HepG2 (cell line): ENCODE measurements around the gene ARHGAP19. TPM values are rescaled to one million over a fixed set of nuclear protein-coding genes. Genes with fewer than 3 reads are reported as not detected.

Experiments
- ATAC-seq: fragments of 200-7000 bp; cut with Tn5 transposase; 3 replicates; pipeline ENCODE4 v1.9.1; 2020; ENCODE audit warnings: mild to moderate bottlenecking, moderate library complexity
- BruUV-seq: library from RNA; stranded (reverse); fragments of 400-500 nt; replicated peaks from 2 replicates; lab custom pipeline; 2021; lab: Mats Ljungman, UMichigan
- CTCF ChIA-PET: fragments of 300-600 bp; formaldehyde crosslinking; extraction: SDS; loops from one replicate; lab custom pipeline; 2021; ENCODE audit warnings: low total read pairs, inconsistent platforms, low intra/inter-chr PET ratio; lab: Yijun Ruan, JAX
- POLR2A ChIA-PET: fragments of 350-600 bp; sonication (Branson Sonifier 250); formaldehyde crosslinking; loops from one replicate; lab custom pipeline; 2020; ENCODE audit warnings: antibody characterized with exemption, inconsistent platforms; lab: Yijun Ruan, JAX
- DNase-seq: peaks from one replicate; pipeline ENCODE4 v3.0.0-alpha.2; 2015; ENCODE audit warnings: low spot score
- FAIRE-seq: peaks from 3 replicates; lab custom pipeline; 2011; peaks lifted over from hg19 to GRCh38; lab: Jason Lieb, UNC
- H2AFZ ChIP-seq: one replicate; pipeline ENCODE4 v1.6.1; 2011; ENCODE audit warnings: low read length, inconsistent platforms
- H3K27ac ChIP-seq: fragments of 300-600 bp; 3 replicates; pipeline ENCODE4 v1.8.0; 2011; ENCODE audit warnings: mixed run types, mild to moderate bottlenecking, mixed read lengths, low read length, inconsistent platforms; ENCODE audit not compliant: insufficient read depth; ENCODE audit errors: extremely low read length
- H3K27me3 ChIP-seq, 2 experiments: fragments of 200-600 bp in 1 of 2; 2 replicates in 1 of 2; 3 replicates in 1 of 2; pipeline versions ENCODE4 v1.6.0 to v1.8.0; 2011; ENCODE audit warnings: low read length in 2 of 2, mild to moderate bottlenecking in 2 of 2, moderate library complexity in 2 of 2, inconsistent platforms in 1 of 2; ENCODE audit not compliant: insufficient read depth in 2 of 2, control insufficient read depth in 1 of 2
- H3K36me3 ChIP-seq, 2 experiments: fragments of 200-600 bp in 1 of 2; replicated peaks in 1 of 2; 2 replicates in 1 of 2; 3 replicates in 1 of 2; pipeline versions ENCODE4 v1.5.1 to v1.8.0; 2011; ENCODE audit warnings: low read length in 2 of 2, inconsistent platforms in 1 of 2; ENCODE audit not compliant: insufficient read depth in 2 of 2, control insufficient read depth in 1 of 2
- H3K4me1 ChIP-seq: 2 replicates; pipeline ENCODE4 v1.5.1; 2012; ENCODE audit warnings: low read length, inconsistent platforms; ENCODE audit not compliant: insufficient read depth
- H3K4me2 ChIP-seq: 2 replicates; pipeline ENCODE4 v1.6.0; 2011; ENCODE audit warnings: low read depth, low read length, inconsistent platforms
- H3K4me3 ChIP-seq, 3 experiments: fragments of 200-600 bp in 1 of 3; sonication (generic), shearing (Covaris generic) in 1 of 3; replicated peaks in 1 of 3; 2 replicates each; pipeline ENCODE4 v1.5.1; 2011 to 2016; ENCODE audit warnings: low read length in 3 of 3, inconsistent platforms in 2 of 3, low read depth in 2 of 3, mild to moderate bottlenecking in 2 of 3, control low read depth in 1 of 3, mixed read lengths in 1 of 3; ENCODE audit not compliant: insufficient read depth in 1 of 3
- H3K79me2 ChIP-seq: one replicate; pipeline ENCODE4 v1.6.1; 2011; ENCODE audit warnings: low read length, inconsistent platforms; ENCODE audit not compliant: insufficient read depth
- H3K9ac ChIP-seq: 2 replicates; pipeline ENCODE4 v1.6.0; 2011; ENCODE audit warnings: mild to moderate bottlenecking, low read depth, low read length, inconsistent platforms; ENCODE audit not compliant: insufficient read depth
- H3K9me3 ChIP-seq: 2 replicates; pipeline ENCODE4 v1.5.1; 2012; ENCODE audit warnings: mild to moderate bottlenecking, low read length
- H4K20me1 ChIP-seq: 2 replicates; pipeline ENCODE4 v1.6.0; 2011; ENCODE audit warnings: inconsistent platforms, mild to moderate bottlenecking, low read length, moderate library complexity; ENCODE audit not compliant: insufficient read depth
- SIX1 ChIP-seq: sonication (generic); formaldehyde crosslinking; IDR thresholded peaks from 2 replicates; pipeline ENCODE4 v1.4.0; 2020; ENCODE audit warnings: missing genetic modification reagents, borderline replicate concordance
- ZBTB38 ChIP-seq: sonication (generic); formaldehyde crosslinking; IDR thresholded peaks from 2 replicates; pipeline ENCODE4 v1.5.1; 2020; ENCODE audit warnings: mild to moderate bottlenecking, missing genetic modification reagents
- ZNF468 ChIP-seq: sonication (generic); formaldehyde crosslinking; IDR thresholded peaks from 2 replicates; pipeline ENCODE4 v1.8.0; 2022; ENCODE audit warnings: mild to moderate bottlenecking, moderate library complexity, missing genetic modification reagents
- ZNF777 ChIP-seq: sonication (generic); formaldehyde crosslinking; IDR thresholded peaks from 2 replicates; pipeline ENCODE4 v1.4.0; 2020; ENCODE audit warnings: missing genetic modification reagents
- ZNF788 ChIP-seq: sonication (generic); formaldehyde crosslinking; IDR thresholded peaks from 2 replicates; pipeline ENCODE4 v1.5.0; 2020; ENCODE audit warnings: mild to moderate bottlenecking, missing genetic modification reagents, borderline replicate concordance
- WGBS: methylation state at CpG from one replicate; pipeline ENCODE4 v1.1.6; 2017; ENCODE audit warnings: low lambda C conversion rate; 5-methylcytosine and 5-hydroxymethylcytosine counted together
- in situ Hi-C: cut with HindIII; loops from 2 replicates; pipeline ENCODE4 v1.10.0; 2017; ENCODE audit warnings: low pct_unique_long_range_greater_than_20kb; ENCODE audit not compliant: extremely low pct_ligation_motif_present
- intact Hi-C: fragments of 100-400 bp; cut with micrococcal nuclease; formaldehyde crosslinking; loops from one replicate; pipeline ENCODE4 v1.10.0; 2022; ENCODE audit not compliant: unreplicated experiment
- polyA plus RNA-seq, 8 experiments: library from polyadenylated mRNA; depleted of rRNA in 3 of 8; stranded (reverse) in 7 of 8; unstranded in 1 of 8; fragments of >200 nt; fragmentation: Illumina TruSeq in 4 of 8; extraction: Trizol in 4 of 8; gene quantifications; 2 replicates each; pipeline versions ENCODE4 v1.2.1 to v1.2.3, GENCODE V29; 2011 to 2016; ENCODE audit warnings: low read depth in 4 of 8, missing spikeins in 1 of 8, mixed read lengths in 1 of 8; ENCODE audit not compliant: insufficient read depth in 1 of 8
- total RNA-seq, 5 experiments: library from RNA; depleted of rRNA; stranded (reverse); fragments of >200 nt; fragmentation: Illumina TruSeq; extraction: Trizol; gene quantifications; 2 replicates each; pipeline ENCODE4 v1.2.3, GENCODE V29; 2016; ENCODE audit warnings: low read depth in 1 of 5
- TF ChIP-seq, protein P1 (sequence below): sonication (generic); formaldehyde crosslinking; IDR thresholded peaks from 2 replicates; pipeline ENCODE4 v1.5.0; 2020; ENCODE audit warnings: mild to moderate bottlenecking, missing genetic modification reagents, borderline replicate concordance
- TF ChIP-seq, protein P2 (sequence below): sonication (generic); formaldehyde crosslinking; IDR thresholded peaks from 2 replicates; pipeline ENCODE4 v1.5.0; 2020; ENCODE audit warnings: missing genetic modification reagents
- TF ChIP-seq, protein P3 (sequence below): sonication (generic); formaldehyde crosslinking; IDR thresholded peaks from 2 replicates; pipeline ENCODE4 v1.4.0; 2020; ENCODE audit warnings: missing genetic modification reagents
- TF ChIP-seq, protein P4 (sequence below): sonication (generic); formaldehyde crosslinking; IDR thresholded peaks from 2 replicates; pipeline ENCODE4 v1.4.0; 2020; ENCODE audit warnings: missing genetic modification reagents, borderline replicate concordance

The ARHGAP19 gene
- total and polyA plus RNA-seq, 2 of the 13 experiments (the other 11 are each of a cell fraction or from before 2014, with no cell fraction given) = 7.6 to 10.0 TPM

DNA sequence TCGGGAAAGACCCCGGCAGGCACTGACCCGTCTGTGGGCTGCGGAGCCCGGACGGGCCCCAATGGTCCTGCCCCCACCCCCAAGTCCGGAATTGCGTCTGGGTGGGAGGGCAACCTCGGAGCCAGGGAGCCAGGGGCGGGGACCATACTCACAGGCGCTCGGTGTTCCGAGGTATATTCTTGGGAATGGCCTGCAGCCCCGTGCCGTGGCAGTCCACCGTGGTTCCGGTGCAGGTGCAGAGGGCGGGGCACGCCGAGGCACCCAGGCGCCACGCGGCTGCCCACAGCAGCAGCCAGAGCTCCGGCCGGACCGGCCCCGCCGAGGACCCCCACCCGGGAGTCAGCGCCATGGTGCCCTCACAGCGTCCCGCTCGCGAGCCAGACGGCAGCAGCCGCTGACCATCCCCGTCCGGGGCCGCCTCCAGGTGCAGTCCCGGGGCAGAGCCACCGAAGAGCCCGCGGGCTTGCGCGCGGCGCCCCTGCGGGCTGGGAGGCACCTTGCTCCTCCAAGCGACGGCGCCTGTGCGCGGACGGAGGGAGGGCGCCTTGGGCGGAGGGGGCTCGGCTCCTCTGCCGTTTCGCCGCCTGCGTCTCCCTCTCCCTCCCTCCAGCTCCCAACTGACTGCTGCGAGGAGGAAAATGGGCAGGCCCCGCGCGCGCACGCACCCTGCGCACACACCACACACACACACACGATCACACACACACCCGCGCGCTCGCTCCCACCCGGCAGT is 106.9 kb downstream of the ARHGAP19 start, which contains the start of gene SLIT1:
Gene SLIT1, minus strand, starts transcription at position 634 of the 733 bp plus-strand sequence. Its CDS starts 285 bp downstream, at position 349.
- ChIA-PET POLR2A (no interaction called here), CTCF (no interaction called here)
- Histone ChIP-seq H3K36me3 (no peaks in the 10 kb centered on the region), H3K9me3 (no peaks in the 10 kb centered on the region), H3K4me3 (peak within 1 kb of the TSS; percentile 10 to 46 (median 31); a peak in 4 of 6 replicates), H3K9ac (no peak within 1 kb of the TSS), H2AFZ (no peak within 1 kb of the TSS), H3K4me1 (peaks cover 21% of the 10 kb centered on the region), H3K27me3 (peaks cover 24 to 98% of the 10 kb centered on the region in 2 experiments), H3K27ac (no peak within 1 kb of the TSS), H3K4me2 (peak within 1 kb of the TSS; percentile 65), H3K79me2 (no peaks in the 10 kb centered on the region), H4K20me1 (no peaks in the 10 kb centered on the region)
- FAIRE-seq (no peak), DNase-seq (no peak), ATAC-seq (peak; percentile 65)
- no TSS peak for BruUV-seq
- in situ Hi-C loops (no loop called here), intact Hi-C loops (loop anchor here (10.0 kb wide), 1 partner anchor 51 kb away; no protein-coding TSS in a partner anchor)
- WGBS = 4% methylated on average over 14 of the region's 74 CpGs
- peak; percentile 73 for TF ChIP-seq ZNF777 (CRISPR knock-in tag)
- TF ChIP-seq ZNF788 (CRISPR knock-in tag) = no peak
- TF ChIP-seq, protein P1, sequence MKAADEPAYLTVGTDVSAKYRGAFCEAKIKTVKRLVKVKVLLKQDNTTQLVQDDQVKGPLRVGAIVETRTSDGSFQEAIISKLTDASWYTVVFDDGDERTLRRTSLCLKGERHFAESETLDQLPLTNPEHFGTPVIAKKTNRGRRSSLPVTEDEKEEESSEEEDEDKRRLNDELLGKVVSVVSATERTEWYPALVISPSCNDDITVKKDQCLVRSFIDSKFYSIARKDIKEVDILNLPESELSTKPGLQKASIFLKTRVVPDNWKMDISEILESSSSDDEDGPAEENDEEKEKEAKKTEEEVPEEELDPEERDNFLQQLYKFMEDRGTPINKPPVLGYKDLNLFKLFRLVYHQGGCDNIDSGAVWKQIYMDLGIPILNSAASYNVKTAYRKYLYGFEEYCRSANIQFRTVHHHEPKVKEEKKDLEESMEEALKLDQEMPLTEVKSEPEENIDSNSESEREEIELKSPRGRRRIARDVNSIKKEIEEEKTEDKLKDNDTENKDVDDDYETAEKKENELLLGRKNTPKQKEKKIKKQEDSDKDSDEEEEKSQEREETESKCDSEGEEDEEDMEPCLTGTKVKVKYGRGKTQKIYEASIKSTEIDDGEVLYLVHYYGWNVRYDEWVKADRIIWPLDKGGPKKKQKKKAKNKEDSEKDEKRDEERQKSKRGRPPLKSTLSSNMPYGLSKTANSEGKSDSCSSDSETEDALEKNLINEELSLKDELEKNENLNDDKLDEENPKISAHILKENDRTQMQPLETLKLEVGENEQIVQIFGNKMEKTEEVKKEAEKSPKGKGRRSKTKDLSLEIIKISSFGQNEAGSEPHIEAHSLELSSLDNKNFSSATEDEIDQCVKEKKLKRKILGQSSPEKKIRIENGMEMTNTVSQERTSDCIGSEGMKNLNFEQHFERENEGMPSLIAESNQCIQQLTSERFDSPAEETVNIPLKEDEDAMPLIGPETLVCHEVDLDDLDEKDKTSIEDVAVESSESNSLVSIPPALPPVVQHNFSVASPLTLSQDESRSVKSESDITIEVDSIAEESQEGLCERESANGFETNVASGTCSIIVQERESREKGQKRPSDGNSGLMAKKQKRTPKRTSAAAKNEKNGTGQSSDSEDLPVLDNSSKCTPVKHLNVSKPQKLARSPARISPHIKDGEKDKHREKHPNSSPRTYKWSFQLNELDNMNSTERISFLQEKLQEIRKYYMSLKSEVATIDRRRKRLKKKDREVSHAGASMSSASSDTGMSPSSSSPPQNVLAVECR (CRISPR knock-in tag) = no peak
- TF ChIP-seq, protein P2, sequence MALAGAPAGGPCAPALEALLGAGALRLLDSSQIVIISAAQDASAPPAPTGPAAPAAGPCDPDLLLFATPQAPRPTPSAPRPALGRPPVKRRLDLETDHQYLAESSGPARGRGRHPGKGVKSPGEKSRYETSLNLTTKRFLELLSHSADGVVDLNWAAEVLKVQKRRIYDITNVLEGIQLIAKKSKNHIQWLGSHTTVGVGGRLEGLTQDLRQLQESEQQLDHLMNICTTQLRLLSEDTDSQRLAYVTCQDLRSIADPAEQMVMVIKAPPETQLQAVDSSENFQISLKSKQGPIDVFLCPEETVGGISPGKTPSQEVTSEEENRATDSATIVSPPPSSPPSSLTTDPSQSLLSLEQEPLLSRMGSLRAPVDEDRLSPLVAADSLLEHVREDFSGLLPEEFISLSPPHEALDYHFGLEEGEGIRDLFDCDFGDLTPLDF (CRISPR knock-in tag) = no peak
- TF ChIP-seq, protein P3, sequence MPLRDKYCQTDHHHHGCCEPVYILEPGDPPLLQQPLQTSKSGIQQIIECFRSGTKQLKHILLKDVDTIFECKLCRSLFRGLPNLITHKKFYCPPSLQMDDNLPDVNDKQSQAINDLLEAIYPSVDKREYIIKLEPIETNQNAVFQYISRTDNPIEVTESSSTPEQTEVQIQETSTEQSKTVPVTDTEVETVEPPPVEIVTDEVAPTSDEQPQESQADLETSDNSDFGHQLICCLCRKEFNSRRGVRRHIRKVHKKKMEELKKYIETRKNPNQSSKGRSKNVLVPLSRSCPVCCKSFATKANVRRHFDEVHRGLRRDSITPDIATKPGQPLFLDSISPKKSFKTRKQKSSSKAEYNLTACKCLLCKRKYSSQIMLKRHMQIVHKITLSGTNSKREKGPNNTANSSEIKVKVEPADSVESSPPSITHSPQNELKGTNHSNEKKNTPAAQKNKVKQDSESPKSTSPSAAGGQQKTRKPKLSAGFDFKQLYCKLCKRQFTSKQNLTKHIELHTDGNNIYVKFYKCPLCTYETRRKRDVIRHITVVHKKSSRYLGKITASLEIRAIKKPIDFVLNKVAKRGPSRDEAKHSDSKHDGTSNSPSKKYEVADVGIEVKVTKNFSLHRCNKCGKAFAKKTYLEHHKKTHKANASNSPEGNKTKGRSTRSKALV (CRISPR knock-in tag) = peak; percentile 73
- no peak for TF ChIP-seq ZNF468 (CRISPR knock-in tag)
- TF ChIP-seq SIX1 (CRISPR knock-in tag) = no peak
- no peak for TF ChIP-seq ZBTB38 (CRISPR knock-in tag)
- TF ChIP-seq, protein P4, sequence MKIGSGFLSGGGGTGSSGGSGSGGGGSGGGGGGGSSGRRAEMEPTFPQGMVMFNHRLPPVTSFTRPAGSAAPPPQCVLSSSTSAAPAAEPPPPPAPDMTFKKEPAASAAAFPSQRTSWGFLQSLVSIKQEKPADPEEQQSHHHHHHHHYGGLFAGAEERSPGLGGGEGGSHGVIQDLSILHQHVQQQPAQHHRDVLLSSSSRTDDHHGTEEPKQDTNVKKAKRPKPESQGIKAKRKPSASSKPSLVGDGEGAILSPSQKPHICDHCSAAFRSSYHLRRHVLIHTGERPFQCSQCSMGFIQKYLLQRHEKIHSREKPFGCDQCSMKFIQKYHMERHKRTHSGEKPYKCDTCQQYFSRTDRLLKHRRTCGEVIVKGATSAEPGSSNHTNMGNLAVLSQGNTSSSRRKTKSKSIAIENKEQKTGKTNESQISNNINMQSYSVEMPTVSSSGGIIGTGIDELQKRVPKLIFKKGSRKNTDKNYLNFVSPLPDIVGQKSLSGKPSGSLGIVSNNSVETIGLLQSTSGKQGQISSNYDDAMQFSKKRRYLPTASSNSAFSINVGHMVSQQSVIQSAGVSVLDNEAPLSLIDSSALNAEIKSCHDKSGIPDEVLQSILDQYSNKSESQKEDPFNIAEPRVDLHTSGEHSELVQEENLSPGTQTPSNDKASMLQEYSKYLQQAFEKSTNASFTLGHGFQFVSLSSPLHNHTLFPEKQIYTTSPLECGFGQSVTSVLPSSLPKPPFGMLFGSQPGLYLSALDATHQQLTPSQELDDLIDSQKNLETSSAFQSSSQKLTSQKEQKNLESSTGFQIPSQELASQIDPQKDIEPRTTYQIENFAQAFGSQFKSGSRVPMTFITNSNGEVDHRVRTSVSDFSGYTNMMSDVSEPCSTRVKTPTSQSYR (CRISPR knock-in tag) = no peak
